Measurements from ENCODE around the gene SLC20A1.

GRCh38 chr2:112646102-112646719 lies 472 bp downstream of the SLC20A1 start:
- TF ChIP-seq CTCF (conservative IDR thresholded peaks at IDR 0.05; ENCODE audit: low read depth, low read length) (no peak), MAFK (IDR thresholded peaks at IDR 0.05; ENCODE audit: low read depth, low read length) (no peak), BHLHE40 (IDR thresholded peaks at IDR 0.05; ENCODE audit: low read depth, low read length) (no peak), RFX5 (IDR thresholded peaks at IDR 0.05; ENCODE audit: low read depth, low read length) (no peak), POLR2A (IDR thresholded peaks at IDR 0.05; ENCODE audit: low read depth, low read length) (no peak), RAD21 (IDR thresholded peaks at IDR 0.05; ENCODE audit: low read length) (no peak), SMC3 (IDR thresholded peaks at IDR 0.05; ENCODE audit: low read depth, low read length) (no peak), USF2 (IDR thresholded peaks at IDR 0.05; ENCODE audit: low read depth, low read length) (no peak), CHD1 (IDR thresholded peaks at IDR 0.05; ENCODE audit: low read depth, low read length) (peak; percentile 20; the same call in 1 of the 2 replicates), NFE2L2 (IDR thresholded peaks at IDR 0.05; ENCODE audit: low read depth, low read length) (no peak), ELK1 (IDR thresholded peaks at IDR 0.05; ENCODE audit: borderline replicate concordance, low read depth, low read length) (no peak)
